Brain pericyte (primary cell): ENCODE results near the gene ENC1.
"Not testable (repeated sequence)": the region's sequence is repeated elsewhere in the genome, so short reads cannot be mapped to it uniquely, and the experiment has no call there.

Experiments used
- DNase-seq: peaks from one replicate; pipeline ENCODE4 v3.0.0-alpha.2; 2012; ENCODE audit warnings: low read depth, low spot score

ENC1 gene

GRCh38 chr5:74640450-74640953 is at the start of gene ENC1:
Gene ENC1, minus strand, starts transcription at chr5:74640728. Its CDS starts 4,243 bp downstream, at chr5:74636485.
- no peak for DNase-seq

GRCh38 chr5:74686962-74687751 is 46.6 kb upstream of the ENC1 start:
- no peak for DNase-seq

GRCh38 chr5:74685979-74686631 is 45.6 kb upstream of the ENC1 start:
- no peak for DNase-seq

- DNase-seq, result no peak
These were observed 44.6 kb upstream of the ENC1 start, which contains the start of gene HEXB for GRCh38 chr5:74684900-74685851. Gene HEXB, plus strand, starts transcription at chr5:74685233. Its CDS starts 28 bp downstream, at chr5:74685261.

GRCh38 chr5:74679966-74680365 is 39.4 kb upstream of the ENC1 start:
- DNase-seq, result no peak

- not testable (repeated sequence) for DNase-seq
These were observed 38.8 kb upstream of the ENC1 start for GRCh38 chr5:74679300-74679699.

- DNase-seq, result not testable (repeated sequence)
These were observed 37.6 kb upstream of the ENC1 start for GRCh38 chr5:74678123-74678522.

- DNase-seq, result not testable (repeated sequence)
These were observed 35.9 kb upstream of the ENC1 start for GRCh38 chr5:74676466-74676865.

- DNase-seq, result no peak
These were observed 32.7 kb upstream of the ENC1 start for GRCh38 chr5:74673011-74673790.

GRCh38 chr5:74672215-74672877 is 31.8 kb upstream of the ENC1 start:
- DNase-seq, result no peak

GRCh38 chr5:74670396-74671038 is 30.0 kb upstream of the ENC1 start:
- DNase-seq, result no peak

GRCh38 chr5:74669821-74670220 is 29.3 kb upstream of the ENC1 start:
- DNase-seq, result no peak

GRCh38 chr5:74667396-74667795 is 26.9 kb upstream of the ENC1 start:
- no peak for DNase-seq

- no peak for DNase-seq
These were observed 25.3 kb upstream of the ENC1 start for GRCh38 chr5:74665816-74666215.

GRCh38 chr5:74665273-74665672 is 24.7 kb upstream of the ENC1 start:
- no peak for DNase-seq

GRCh38 chr5:74664551-74664950 is 24.0 kb upstream of the ENC1 start:
- no peak for DNase-seq

- DNase-seq, result no peak
These were observed 20.3 kb upstream of the ENC1 start for GRCh38 chr5:74660873-74661272.

GRCh38 chr5:74660140-74660539 is 19.6 kb upstream of the ENC1 start:
- DNase-seq, result no peak

GRCh38 chr5:74659172-74659571 is 18.6 kb upstream of the ENC1 start:
- no peak for DNase-seq

GRCh38 chr5:74657165-74657564 is 16.6 kb upstream of the ENC1 start:
- DNase-seq, result no peak
